Limb (tissue), 2 donors: ENCODE results near the gene LHFPL2.

Experiments used
- DNase-seq, 2 donors: peaks; one replicate each; pipeline ENCODE4 v3.0.0-alpha.2; 2016; ENCODE audit errors: extremely low spot score in 2 of 2

Gene LHFPL2

DNA sequence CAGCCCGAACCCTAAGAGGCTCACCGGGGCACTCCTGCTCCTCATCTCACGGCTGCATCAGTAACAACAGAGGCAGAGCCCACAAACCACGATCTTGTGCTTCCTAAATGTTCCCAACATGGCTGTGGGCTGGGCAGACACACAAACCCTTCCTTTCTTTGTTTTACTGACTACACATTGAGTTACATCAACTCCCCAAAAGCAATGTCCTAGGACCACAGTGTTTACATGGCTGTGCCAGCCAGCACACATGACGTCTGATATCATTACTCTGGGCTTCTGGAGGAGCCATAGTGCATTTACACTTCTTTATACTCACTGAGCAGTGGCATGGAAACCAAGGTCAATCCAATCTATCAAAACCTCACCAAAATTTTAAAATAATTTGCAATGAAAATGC lies 101.4 kb downstream of the LHFPL2 start:
- no peak for DNase-seq

DNA sequence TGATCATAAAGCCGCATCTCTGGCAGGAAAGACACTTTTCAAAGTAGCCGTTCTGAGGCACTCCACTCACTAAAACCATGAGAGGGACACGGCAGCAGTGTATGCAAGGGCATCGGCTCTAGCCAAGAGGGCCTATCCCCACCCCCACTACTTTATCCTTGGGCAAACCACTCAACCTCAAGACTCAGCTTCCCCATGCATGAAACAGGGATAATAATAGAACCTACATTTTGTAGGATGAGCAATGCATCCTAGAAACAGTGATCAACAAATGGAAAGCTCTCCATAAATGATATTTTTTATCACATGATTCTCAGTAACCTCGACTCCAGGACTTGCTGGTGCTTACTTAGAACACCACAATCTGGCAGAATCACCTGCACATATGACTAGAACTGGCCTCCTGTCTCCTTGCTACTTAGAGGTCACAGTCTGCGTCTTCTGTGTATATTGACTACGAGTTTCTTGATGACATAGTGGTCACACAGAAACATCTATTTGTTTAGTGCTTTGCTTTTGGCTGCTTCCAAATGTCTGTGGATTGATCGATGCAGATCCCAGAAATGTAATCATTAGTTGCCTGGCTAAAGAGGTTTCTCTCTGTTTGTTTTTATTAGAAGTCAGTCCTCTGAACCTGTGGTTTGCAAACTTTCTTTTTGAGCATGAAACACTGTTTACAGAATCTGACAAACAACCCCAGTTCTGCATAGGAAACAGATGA lies 102.1 kb downstream of the LHFPL2 start:
- no peak for DNase-seq

DNA sequence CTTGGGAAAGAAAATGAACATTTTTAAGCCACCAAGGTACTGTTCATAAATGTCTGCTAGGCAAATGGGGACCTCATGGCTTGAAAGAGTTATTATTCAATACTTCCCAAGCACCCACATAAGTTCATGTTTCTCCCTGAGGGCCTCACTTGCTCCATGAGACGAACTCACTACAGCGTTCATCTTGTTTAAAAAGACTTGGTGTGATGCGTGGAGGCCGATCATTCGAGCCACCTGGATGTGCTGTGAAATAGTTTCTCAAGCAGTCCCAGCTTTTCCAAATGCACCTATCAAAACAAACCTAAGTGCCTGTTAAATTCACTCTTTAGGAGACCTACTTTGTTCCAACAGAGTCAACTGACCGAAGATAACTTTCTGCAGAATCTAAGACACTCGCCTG lies 103.2 kb downstream of the LHFPL2 start:
- DNase-seq, result no peak

DNA sequence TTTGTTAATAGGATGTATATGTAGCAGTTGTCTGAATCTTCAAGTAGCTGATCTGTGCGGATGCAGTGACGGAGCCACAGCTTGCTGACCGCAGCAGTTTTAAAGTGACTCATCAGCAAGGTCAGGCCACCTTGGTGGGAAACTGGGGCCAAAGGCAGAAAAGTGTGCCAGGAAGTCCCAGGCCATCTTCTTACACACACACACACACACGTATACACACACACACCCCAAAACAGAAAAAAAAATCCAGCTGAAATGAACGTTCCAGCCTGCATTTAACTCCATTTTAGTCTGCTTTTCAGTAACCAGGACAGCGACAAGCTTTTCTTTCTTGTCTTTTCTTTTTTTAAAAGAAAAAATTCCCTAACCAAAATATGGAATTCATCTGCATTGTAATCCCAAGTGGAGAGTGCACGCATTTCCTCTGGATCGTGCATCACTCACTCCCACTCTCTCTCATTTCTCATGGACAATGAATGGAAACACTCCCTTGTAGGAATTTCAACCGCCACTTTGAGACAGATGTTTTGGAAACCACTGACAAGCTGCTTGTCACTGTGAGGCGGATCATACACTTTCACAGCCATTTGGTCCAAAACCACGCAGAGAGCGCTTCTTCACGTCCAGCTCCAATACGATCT lies 103.9 kb downstream of the LHFPL2 start:
- DNase-seq, result peak in 1 of 2 donors; percentile 55

DNA sequence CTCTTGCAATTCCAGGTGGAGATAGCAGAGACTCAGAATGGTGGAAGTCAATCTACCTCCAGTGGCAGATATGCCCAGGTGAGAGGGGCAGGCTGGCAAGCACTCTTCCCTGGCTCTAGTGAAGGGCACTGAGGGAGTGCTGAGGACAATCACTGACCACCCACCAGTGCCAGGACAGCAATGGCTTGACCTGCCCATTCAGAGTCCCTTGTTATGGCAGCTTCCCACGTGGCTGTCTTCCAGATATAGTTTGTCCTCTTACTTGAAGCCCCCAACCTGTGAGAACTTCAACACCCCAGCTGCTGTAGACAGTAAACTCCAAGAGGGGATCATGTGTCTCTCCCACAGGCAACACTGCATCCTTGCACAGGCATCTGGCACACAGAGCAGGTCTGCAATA lies 104.7 kb downstream of the LHFPL2 start:
- DNase-seq, result no peak

DNA sequence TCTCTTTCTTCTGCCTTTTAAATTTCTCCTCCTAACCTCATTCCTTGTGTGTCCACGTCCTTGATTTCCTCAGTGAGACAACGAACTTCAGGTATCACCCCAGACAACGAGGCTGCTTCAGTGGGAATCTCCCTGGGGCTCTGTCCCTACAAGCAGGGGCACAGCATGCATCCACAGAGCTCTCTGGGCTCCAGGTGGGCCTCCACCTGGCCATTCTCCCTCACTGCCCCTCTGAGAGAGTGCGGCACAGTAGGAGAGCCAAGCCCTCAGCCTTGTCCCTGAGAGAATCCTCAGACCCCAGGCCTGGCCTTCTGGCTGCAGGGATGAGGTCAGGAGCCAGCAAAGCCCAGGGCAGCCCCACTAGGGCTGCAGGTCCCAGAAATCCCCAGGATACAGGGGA lies 105.3 kb downstream of the LHFPL2 start:
- no peak for DNase-seq

DNA sequence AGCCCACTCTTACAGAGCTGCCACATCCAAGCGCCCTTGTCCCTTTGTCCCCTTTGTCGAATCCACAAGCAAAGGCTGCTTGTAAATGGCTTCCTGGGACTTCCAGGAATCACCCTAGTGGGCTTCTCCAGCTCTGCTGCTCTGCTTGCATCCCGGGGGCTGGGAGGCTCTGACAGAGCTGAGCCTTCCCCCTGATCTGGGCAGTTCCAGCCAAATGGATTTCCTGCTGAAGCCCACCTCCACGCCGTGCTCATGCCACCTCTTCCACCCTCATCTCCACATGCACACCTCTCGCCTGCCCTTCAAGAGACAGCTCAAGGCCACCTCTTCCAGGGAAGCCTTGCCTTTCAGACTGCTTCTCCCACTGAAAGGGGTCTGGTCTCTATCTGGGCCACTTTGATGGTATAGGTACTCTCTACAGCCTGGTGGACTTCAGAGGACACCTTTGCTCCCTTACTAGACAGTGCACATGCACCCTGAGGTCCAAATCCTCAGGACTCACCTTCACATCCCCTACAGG lies 106.2 kb downstream of the LHFPL2 start:
- DNase-seq, result no peak

DNA sequence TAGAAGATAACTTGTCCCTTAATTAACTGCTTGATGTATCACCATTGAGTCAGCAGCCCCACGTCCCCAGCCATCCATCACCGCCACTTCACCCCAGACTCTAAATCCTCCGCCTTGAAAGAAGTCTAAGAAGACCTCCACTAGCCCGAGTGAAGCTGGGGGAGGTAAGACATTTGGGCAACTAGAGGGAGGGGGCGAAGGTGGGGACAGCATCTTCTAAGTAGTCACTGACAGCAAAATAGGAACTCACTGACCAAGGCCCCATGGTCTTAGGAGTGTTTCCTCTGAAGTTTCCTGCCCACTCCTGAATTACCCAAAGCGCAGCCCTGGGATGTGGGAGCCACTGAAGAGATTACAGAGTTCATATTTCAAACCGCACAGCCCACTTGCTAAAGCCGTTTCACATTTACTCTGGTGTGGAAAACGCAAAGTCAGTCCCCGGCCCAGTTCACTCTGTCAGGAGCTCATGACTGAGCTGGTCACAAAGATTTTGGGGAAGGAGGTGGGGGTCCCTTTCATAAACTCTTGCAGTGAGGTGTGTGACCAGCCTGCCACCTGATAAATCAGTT lies 107.4 kb downstream of the LHFPL2 start:
- no peak for DNase-seq

DNA sequence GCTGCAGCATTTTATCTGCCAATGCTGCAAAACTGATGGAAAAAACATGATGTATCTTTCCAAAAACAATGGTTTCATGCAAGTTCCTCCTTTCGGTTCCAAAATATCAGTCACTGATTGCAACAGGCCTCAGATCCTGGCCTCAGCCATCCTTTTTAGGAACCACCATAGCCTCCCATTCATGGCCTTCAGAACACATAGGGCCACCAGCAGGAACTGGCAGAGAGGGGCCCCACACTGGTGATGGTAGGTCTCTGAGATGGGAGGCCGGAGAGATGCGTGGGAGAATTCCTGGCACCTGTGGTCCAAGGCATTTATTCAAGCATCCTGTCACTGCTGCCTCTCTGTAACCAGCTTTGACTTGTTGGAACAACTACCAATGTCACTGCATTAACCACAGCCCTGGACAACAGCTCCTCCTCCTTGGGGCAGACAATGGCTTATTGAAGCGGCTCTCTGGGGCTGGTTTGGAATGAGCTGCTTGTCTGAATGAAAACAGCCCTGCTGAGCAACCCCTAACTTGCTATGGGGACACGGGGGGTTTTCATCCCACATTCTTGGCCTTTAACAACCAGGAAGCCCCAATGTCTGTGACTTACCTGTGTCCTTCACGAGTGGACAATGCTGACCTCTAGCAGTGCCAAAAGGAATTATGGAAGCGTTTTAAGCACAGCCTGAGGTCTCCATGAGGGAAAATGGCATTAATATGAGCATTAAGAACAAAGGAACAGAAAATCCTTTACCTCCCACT lies 108.1 kb downstream of the LHFPL2 start:
- DNase-seq, result no peak

DNA sequence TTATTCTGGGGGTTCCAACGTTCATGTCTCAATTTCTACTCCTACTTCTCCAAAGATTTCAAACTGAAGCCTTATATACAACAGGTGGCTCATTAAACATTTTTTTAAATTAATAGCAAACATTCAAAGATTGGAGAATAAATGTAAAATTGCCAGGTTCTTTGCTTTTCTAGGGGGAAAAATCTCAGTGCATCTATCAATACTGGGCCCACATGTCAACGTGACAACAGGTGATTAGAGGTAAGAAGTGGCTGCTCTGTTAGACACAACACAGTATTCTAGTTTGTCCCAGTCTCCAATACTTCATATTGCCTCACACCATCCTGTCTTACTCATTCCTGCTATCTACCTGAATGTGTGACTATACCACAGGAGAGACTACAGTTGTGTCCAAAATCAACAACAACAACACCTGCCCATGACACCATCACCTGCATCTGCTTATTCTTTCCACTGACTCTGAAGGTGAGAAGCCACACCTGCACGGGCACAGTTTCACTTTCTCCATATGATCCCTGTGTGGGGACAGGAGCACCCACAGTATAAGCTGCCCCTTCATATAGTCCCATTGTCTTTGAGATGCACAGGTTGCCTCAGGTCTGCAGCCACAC lies 110.2 kb downstream of the LHFPL2 start:
- no peak for DNase-seq

DNA sequence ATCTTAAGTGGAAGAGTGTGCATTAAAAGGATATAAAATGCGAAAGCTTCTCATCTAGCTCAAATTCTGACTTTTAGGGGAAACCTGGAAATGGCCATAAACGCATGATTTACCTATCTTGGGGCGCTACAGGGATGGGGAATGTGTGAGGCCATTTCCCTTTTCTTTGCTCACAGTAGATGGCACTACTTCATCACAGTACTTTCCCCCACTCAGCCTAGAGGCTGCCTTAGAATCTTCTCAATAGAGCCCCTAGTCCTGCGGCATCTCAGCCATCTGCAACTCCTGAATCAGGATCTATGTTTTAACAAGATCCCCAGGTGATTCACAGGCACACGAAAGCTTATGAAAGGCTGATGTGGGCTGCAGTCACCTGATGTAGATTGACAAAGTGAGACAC lies 110.8 kb downstream of the LHFPL2 start:
- peak in 1 of 2 donors; percentile 80 for DNase-seq

DNA sequence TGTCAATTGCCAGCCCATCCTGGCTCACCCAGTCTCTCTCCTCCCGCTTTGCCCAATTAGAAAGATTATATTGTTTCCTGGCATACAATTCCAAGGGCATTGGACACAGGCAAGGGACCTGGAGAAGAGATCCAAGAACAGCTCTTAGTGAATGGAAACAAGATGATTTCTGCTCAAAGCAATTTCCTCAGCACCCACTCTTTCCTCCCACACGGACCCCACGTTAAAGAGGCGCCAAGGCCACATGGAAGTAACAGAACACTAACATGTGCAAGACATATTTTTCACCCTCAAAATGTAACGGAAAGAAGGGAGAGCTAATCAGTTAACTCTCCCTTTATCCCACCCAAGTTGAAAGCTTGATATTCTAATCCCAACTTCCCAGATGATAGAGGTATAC lies 111.2 kb downstream of the LHFPL2 start:
- DNase-seq, result no peak

DNA sequence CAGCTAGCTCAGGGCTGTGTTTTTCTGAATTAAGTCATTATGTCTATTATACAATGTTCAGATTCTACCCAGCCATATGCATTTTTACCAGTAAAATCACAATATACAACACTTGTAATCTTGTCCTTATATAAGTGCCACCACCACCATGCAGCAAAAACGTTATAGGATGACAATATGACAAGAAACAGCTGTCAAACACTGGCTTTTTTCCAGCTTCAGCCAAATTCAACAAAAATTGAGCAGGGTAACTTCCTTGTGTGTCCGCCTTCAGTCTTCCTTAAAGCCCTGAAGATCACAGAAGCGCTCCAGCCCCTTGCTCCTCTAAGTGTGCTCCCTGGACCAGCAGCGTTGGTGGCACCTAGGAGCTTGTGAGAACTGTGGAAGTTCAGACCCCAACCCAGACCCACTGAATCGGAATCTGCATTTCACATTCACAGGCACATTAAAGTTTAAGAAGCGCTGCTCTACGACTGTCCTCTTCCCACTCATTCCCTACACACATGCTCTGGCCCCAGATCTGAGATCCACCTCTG lies 111.8 kb downstream of the LHFPL2 start:
- no peak for DNase-seq

DNA sequence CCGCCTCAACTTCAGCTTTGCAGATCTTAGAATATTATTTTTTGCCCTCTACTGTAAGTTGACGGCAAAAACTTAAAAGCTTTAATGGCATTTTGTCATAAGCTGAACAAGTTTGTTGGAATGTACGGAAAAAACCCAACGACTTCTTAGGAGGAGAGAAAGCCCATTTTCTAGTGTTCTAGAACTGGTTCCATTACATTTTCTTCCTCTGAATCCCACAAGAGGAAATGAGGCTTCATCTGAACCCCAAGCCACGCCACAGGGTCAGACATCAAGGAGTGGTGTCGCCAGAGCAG lies 113.7 kb downstream of the LHFPL2 start:
- no peak for DNase-seq

DNA sequence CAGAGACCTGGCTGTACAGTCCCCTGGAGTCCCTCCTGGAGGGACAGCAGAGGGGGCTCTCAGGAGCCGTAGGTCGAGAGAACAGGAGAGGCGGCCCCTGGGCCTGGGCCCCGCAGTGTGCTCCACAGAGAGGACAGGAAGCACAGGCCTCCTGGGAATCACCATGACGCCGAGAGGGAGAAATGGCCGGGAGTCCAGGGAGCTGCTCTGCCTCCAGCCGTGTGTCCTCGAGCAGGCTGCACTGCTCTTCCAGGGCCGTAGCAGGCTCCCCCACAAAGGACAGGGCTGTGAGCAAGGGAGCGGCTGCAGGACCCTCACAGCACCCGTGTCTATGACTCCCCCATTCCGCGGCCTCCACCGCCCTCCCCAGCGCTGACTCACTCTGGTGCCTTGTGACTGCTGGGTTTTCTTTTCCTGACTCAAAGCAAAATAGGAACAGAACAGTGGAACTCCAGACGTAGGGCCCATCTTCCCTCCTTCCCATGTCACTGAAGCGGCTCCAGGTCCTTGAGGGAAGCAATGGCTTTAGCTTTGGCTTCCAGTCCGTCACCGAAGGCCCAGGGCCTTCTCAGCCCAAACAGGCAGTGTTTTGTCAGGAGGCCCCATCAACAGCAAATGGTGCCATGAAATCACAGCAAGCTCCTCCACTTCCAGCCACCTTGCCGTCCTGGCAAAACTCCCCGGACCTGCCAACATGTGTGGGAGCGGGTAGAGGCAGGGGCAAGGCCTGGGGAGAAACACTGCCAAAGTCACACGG lies 114.2 kb downstream of the LHFPL2 start:
- DNase-seq, result no peak

DNA sequence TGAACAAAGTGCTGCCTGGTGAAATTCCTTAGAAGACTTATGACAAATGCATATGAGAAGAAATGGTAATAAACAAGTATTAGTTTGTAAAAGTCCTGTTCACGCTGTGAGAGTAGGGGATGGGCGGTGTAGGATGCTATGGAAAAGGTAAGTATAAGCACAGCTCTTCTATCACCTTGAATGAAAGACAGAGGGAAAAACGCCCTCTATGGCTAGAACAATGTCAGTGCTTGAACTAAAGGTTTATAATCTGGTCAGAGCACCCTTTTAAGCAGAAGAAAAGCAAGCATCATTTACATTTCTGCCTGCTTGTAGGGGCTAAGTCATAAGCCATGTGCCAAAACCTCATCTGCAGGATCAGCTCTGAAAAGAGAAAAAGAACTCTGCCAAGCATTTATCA lies 115.2 kb downstream of the LHFPL2 start:
- DNase-seq, result no peak

DNA sequence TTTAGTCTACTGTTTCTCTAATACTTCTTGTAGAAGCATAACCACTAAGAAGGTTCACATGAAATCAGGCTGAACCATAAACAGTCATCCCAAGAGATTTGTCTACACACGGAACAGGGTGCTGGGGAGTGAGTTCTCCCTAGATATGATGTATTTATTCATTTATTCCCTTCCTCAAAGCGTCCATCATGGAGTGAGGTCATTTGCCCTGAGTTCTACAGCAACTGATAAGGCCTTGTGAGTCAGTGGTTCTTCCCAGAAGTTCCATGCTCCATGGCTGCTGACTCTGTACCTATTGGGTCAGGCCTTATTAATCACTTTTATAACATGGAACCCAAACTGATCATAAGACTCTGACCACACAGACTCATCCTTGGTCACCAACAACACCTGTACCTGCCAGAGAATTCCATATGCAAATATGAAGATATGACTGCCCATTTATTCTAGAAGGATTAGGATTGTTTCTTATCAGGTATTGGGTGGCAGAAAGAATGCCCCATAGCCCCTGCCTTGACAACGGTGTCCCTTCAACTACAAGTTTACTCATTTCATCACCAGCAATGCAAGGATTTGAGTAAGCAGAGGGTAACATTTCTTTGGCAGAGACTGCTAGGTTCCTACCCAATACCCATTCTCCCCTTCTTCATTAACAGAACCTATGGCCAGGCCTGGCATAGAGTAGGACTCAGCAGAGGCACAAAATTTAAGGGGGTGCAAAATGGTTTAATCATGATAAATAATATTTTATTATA lies 118.1 kb downstream of the LHFPL2 start:
- DNase-seq, result no peak

DNA sequence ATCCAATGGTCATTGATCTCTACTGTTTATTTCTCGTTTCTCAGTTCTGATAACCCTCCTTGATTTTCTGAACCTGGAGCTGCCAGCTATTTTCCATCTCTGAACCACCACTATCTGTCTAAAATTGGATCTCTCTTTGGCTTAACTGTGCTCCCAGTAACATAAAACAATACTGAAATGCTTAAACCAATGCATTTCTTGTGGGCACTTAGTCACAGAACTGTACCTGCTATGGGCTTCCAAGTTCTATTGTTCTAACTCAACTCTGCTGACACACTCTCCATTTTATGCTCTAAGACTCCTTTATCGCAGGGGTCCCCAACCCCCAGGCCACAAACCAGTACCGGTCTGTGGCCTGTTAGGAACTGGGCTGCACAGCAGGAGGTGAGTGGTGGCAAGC lies 120.6 kb downstream of the LHFPL2 start:
- no peak for DNase-seq

DNA sequence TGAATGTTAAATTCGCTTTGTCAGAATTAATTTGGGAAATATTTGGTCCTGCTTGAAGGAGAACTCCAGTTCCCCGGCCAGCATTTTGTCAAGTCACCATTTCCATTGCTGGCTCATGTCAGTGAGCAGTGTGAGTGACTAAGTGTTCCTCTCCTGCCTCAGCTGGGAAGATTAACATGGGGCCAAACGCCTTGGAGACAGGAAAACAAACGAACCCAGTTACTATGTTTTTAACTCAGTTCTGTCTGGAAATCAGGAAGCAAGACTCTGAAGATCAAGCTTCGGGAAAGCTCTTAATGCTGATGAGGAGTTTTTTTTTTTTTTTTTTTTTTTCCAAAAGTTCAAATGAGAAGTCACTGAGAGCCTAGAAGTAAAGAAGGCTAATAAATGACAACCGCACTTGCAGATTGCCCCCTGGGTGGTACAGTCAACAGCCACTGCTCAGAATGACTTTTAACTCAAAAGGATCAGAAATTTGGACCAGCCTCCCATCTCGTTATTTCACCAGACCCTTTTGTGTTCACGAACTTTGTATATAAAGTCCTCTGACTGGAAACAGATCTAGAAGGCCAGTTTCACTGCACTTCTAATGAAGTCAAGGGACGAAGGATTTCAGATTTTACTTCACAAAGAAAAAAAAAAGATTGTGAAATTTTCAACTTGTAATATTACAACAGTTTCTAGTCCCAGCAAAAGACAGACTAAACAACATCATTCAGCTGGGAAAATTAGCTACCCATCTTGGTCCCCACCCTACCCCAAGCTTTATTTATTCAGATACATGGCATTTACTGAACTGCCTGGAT lies 121.3 kb downstream of the LHFPL2 start:
- peak in 1 of 2 donors; percentile 79 for DNase-seq
